Fibroblast of skin of right quadriceps (primary cell): ENCODE results near the gene ALDH2.
"Not testable (repeated sequence)": the region's sequence is repeated elsewhere in the genome, so short reads cannot be mapped to it uniquely, and the experiment has no call there.

Experiments
- DNase-seq: peaks from one replicate; pipeline ENCODE4 v3.0.0-alpha.2; 2013

ALDH2 gene

GRCh38 chr12:111791507-111791906 lies 24.8 kb downstream of the ALDH2 start:
- no peak for DNase-seq

DNA sequence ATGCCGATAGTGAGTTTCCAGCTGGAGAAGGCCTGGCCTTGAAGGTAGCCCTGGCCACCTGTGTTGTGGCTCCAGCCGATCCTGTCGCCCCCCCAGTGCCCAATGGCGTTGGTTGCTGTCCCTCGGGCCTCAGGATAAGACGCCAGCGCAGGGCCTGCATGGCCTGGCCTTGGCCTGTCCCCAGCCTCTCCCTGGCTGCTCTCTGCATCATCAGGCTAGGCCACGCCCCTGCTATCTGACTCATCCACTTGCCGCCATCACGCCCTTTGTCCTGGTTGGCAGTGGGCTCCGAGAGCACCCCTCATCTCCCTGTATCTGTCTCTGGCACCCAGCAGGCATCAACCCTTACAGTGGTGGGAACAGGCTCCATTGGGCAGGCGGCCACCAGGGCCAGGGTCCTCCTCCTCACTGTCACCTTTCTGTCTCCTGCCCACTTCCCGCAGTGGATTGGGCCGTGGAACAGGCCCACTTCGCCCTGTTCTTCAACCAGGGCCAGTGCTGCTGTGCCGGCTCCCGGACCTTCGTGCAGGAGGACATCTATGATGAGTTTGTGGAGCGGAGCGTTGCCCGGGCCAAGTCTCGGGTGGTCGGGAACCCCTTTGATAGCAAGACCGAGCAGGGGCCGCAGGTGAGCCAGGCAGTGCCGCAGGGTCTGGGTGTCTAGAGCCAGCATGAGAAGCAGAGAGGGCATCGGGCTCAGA lies 25.6 kb downstream of the ALDH2 start:
- no peak for DNase-seq

DNA sequence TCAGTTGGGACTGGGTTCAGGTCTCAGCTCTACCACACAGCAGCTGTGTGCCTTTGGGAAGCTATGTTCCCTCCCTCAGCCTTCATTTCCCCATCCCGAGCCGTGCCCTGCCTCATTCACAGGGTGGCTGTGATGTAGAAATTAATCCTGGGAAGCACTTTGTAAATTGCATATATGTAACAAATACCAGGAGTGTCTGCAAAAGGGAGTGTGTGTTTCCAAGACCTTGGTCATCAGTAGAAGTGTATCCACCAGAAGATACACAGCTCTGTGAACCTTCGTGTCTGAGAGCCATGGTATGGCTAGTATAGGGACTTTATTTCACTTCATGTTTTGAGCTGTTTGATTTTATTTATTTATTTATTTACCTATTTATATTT lies 26.1 kb downstream of the ALDH2 start:
- no peak for DNase-seq

- no peak for DNase-seq
Observed at GRCh38 chr12:111798182-111798581, 31.4 kb downstream of the ALDH2 start.

GRCh38 chr12:111799758-111800157 lies 33.0 kb downstream of the ALDH2 start:
- DNase-seq = no peak

DNA sequence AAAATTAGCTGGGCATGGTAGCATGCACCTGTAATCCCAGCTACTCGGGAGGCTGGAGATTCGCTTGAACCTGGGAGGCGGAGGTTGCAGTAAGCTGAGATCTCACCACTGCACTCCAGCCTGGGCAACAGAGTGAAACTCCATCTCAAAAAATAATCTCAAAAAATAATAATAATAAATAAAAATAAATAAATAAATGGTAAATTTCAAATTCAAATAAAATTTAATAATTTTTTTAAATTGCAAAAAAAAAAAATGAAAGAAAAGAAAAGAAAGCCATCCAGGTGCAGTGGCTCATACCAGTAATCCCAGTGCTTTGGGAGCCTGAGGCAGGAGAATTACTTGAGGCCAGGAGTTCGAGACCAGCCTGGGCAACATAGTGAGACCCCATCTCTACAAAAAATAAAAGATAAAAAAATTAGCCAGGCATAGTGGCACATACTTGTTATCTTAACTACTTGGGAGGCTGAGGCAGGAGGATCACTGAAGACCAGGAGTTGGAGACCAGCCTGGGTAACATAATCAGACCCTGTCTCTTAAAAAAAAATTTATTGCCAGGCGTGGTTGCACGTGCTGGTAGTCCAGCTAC lies 36.4 kb downstream of the ALDH2 start:
- no peak for DNase-seq

DNA sequence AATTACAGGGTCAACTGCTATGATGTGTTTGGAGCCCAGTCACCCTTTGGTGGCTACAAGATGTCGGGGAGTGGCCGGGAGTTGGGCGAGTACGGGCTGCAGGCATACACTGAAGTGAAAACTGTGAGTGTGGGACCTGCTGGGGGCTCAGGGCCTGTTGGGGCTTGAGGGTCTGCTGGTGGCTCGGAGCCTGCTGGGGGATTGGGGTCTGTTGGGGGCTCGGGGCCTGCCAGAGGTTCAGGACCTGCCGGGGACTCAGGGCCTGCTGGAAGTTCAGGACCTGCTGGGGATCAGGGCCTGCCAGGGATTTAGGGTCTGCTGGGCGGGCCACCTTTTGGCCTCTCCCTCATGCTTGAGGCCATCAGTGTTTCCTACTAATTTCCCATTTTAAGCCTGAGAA lies 37.1 kb downstream of the ALDH2 start:
- DNase-seq = no peak

- no peak for DNase-seq
Observed at GRCh38 chr12:111806304-111806703, 39.6 kb downstream of the ALDH2 start.

DNA sequence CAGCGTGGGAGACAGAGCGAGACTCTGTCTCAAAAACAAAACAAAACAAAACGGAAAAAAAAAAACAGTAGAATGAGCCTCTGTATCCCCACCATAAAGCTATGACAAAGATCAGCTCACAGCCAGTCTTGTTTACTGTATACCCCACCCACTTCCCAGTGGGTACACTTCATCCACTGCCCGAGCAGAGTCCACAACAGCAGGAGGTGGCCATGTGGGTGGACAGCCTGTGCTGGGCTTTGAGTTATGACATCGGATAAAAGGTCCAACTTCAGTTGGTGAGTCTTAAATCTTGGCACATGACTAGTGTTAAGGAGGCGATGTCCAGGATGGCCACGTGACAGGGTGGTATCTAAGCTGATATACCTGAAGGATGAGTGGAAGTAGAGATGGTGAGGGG lies 40.5 kb downstream of the ALDH2 start:
- no peak for DNase-seq

- DNase-seq = peak; percentile 73
Observed at GRCh38 chr12:111812881-111813741, 46.4 kb downstream of the ALDH2 start.

GRCh38 chr12:111816065-111816615 lies 49.4 kb downstream of the ALDH2 start:
- DNase-seq = no peak

DNA sequence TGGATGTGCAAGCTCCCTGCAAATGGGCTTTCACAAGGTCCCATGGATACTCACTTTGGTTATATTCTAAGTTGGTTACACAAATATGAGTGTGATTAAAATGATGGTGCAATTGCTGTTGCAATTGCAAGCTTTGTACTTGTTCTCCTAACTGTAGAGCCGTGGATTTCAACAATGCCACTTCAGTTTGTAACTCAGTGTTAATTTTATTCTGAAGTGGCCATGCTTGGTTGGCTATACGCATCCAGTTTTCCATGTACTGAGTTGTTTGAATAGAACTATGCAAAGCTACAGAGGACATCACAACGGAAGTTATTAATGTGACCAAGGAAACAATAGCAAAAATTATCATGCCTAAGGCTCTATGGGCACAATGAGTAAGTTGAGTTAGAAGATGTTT lies 50.2 kb downstream of the ALDH2 start:
- DNase-seq = not testable (repeated sequence)

DNA sequence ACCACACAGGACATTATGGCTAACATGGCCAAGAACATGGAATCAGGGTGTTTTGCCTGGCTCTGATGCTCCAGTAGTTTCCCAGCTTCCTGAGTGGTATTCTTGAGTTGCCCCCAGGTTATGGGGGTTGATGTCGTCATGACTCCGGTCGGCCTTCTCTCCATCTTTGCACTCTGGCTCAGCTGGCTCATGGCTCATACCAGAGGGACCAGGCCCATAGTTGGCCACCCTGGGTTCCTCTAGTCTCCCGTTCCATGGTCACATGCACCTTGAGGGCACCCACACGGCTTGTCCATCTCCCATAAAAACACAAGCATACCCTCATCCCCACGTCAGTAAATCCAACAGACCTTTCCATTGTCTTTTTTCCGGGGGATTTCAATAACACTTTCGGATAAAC lies 51.6 kb downstream of the ALDH2 start:
- DNase-seq = no peak

DNA sequence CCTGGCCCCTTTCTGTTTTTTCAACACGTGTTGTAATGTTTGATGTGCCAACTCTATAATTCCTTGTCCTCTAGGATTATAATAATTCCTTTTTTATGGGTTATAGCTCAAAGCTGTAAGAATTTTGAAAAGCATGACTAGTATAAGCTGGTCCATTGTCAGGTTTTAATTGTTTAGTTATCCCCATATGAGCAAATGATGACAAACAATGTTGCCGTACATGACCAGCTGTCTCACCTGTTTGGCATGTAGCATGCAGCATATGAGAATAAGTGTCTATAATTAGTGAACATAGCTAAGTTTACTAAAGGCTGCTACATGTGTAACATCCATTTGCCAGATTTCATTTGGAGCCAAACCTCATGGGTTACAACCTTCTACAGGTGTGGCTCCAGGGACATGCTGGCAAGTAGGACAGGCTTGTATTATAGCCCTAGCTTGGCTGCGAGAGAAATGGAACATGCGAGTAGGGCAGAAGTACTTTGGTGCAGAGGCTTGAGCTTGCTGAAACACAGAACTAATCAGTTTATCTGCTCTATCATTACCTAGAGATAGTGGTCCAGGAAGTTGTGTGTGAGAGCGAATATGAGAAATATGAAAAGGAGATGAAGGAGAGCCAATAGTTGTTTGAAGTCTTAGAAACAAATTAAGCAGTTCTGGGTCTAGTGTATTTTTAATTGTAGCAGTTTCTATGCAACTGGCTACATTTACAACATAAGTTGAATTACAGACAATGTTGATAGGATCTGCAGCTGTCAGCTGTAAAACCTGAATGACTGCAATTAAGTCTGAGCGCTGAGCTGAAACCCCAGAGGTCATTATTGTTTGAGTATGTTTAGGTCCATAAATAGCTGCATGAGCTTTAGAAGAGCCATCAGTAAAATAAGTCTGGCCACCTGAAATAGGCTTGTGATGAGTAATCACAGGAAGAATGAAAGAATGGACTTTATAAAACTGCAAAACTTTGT lies 52.7 kb downstream of the ALDH2 start:
- no peak for DNase-seq

DNA sequence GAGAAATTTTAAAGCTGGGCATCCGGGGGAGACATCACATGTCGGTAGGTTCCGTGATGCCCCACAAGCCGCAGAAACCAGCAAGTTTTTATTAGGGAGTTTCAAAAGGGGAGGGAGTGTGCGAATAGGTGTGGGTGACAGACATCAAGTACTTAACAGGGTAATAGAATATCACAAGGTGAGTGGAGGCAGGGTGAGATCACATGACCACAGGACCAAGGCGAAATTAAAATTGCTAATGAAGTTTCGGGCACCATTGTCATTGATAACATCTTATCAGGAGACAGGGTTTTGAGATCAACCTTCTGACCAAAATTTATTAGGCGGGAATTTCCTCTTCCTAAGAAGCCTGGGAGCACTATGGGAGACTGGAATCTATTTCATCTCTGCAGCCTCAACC lies 54.1 kb downstream of the ALDH2 start:
- DNase-seq = not testable (repeated sequence)

DNA sequence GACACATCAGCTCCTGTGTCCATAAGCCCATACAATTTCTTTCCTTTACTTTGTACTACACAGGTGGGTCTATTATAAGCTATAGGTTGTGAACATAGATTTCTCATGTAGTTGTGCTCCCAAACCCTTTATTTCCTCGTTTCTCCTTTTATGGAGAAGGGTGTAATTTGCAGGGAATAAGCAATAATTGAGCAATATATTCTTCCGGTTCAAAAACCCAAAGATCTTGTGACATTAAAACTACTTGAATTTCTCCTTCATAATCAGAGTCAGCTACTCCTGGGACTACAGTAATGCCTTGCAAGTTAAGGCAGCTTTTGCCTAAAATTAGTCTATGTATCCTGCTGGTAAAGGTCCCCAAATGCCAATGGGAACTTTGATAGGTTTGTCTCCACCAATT lies 56.2 kb downstream of the ALDH2 start:
- no peak for DNase-seq

- no peak for DNase-seq
Observed at GRCh38 chr12:111823891-111824290, 57.2 kb downstream of the ALDH2 start.

DNA sequence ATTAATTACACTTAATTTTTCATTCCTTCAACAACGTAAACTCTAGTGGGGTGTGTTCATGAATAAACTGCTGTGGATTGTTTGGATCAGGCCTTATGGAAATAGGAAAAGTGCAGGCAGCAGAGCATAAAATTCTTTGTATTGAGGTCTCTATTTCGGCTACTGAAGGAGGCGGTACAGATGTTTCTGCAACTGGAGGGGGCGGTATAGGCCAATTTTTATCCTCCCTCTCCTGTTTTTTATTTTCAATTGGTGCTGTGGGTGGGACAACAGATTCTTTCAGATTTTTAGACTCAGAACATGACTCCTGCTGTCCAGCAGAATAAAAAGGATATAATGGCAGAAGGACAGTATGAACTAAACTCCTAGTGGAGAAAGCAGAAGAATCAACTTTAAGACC lies 57.6 kb downstream of the ALDH2 start:
- DNase-seq = not testable (repeated sequence)

DNA sequence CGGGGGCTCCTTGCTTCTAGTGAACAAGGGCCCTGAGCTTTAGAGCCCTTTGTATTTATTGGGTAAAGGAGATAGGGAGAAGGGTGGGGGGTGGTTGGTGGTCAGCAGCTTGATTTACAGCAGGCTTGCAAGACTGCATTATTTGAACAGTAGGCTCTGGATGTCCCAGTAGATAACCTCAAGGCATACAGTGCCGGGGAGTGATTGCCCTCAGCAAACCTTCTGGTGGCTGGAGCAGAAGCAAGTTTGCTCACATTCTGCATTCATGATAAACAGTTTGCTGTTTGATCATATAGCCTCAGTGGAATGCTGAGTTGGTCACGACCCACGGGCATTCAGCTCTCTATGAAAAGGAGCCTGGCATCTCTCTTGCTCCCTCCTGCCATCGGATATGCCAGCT lies 58.8 kb downstream of the ALDH2 start:
- DNase-seq = no peak

DNA sequence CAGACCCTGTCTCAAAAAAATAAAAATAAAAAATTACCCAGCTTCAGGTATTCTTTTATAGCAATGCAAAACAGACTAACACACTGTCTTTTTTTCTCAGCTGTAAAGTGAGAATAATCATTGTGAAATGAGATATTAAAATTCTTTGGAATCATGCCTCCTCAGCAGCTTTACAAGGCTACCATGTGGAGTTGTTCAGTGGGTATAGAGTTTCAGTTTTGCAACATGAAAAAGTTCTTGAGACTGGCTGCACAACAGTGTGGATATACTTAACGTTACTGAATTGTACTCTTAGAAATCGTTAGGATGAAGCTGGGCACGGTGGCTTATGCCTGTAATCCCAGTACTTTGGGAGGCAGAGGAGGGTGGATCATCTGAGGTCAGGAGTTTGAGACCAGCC lies 59.6 kb downstream of the ALDH2 start:
- DNase-seq = no peak

DNA sequence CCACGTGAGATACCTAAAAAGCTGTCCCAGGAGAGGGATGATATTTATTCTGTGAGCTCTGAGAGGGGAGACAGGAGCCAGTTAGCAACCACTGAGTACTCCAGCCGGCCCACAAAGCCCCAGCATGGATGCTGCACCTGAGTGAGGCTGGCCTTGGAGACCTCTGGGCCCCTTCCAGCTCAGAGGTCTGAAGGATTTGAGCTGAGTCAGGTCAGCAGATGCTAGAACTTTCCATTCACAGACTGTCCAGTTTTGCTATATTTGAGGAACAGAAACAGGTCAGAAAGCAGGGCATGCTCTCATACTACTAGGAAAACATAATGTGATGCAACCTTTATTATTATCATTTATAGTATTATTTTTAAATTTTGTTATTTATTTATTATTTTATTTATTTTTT lies 60.3 kb downstream of the ALDH2 start:
- no peak for DNase-seq

GRCh38 chr12:111827907-111828306 lies 61.2 kb downstream of the ALDH2 start:
- DNase-seq = no peak
